Occipital lobe (tissue), 2 donors: Measurements from ENCODE around the gene KNDC1. TPM values are rescaled to one million over a fixed set of nuclear protein-coding genes. Genes with fewer than 3 reads are reported as not detected.
"Not testable (repeated sequence)": the region's sequence is repeated elsewhere in the genome, so short reads cannot be mapped to it uniquely, and the experiment has no call there.

Experiments used
- DNase-seq: peaks from one replicate; lab custom pipeline; 2025; lab: John Stamatoyannopoulos, UW
- total RNA-seq: library from RNA; depleted of rRNA; stranded (reverse); fragments of >200 nt; gene quantifications from one replicate; pipeline ENCODE4 v1.2.3, GENCODE V29; 2014

KNDC1 gene
- 5.9 TPM for total RNA-seq

GRCh38 chr10:133159950-133160825 lies at the start of gene KNDC1:
Gene KNDC1 (plus strand): TSS chr10:133160219. CDS start chr10:133160468, 249 bp downstream.
- DNase-seq: no peak

GRCh38 chr10:133110609-133111275 lies 49.3 kb upstream of the KNDC1 start:
- DNase-seq: no peak

- not testable (repeated sequence) for DNase-seq
These were observed 48.4 kb upstream of the KNDC1 start for GRCh38 chr10:133111640-133112039.

- no peak for DNase-seq
These were observed 46.7 kb upstream of the KNDC1 start for GRCh38 chr10:133113146-133113830.

GRCh38 chr10:133113847-133114246 lies 46.2 kb upstream of the KNDC1 start:
- DNase-seq: no peak

- DNase-seq: no peak
These were observed 45.8 kb upstream of the KNDC1 start for GRCh38 chr10:133114251-133114650.

GRCh38 chr10:133114726-133115452 lies 45.1 kb upstream of the KNDC1 start:
- no peak for DNase-seq

- no peak for DNase-seq
These were observed 44.6 kb upstream of the KNDC1 start for GRCh38 chr10:133115453-133115842.

- no peak for DNase-seq
These were observed 44.0 kb upstream of the KNDC1 start for GRCh38 chr10:133115976-133116375.

GRCh38 chr10:133116455-133116854 lies 43.6 kb upstream of the KNDC1 start:
- DNase-seq: no peak

GRCh38 chr10:133117036-133117687 lies 42.9 kb upstream of the KNDC1 start:
- no peak for DNase-seq

GRCh38 chr10:133117688-133118071 lies 42.3 kb upstream of the KNDC1 start:
- no peak for DNase-seq

GRCh38 chr10:133121479-133121878 lies 38.5 kb upstream of the KNDC1 start:
- no peak for DNase-seq

GRCh38 chr10:133122171-133122935 lies 37.7 kb upstream of the KNDC1 start:
- no peak for DNase-seq

- DNase-seq: no peak
These were observed 36.8 kb upstream of the KNDC1 start for GRCh38 chr10:133123050-133123745.

- DNase-seq: no peak
These were observed 36.2 kb upstream of the KNDC1 start for GRCh38 chr10:133123746-133124356.

GRCh38 chr10:133124357-133125211 lies 35.4 kb upstream of the KNDC1 start:
- DNase-seq: no peak

GRCh38 chr10:133125901-133126300 lies 34.1 kb upstream of the KNDC1 start:
- DNase-seq: no peak
